Fibroblast of lung (primary cell): ENCODE data around the gene CROCC2. TPM values are rescaled to one million over a fixed set of nuclear protein-coding genes. Genes with fewer than 3 reads are reported as not detected.

ENCODE experiments used
- DNase-seq, 2 donors: peaks; one replicate each; pipeline versions ENCODE4 v3.0.0 to v3.0.0-alpha.2; 2010; ENCODE audit warnings: low read depth in 2 of 2
- H2AFZ ChIP-seq: 2 replicates; pipeline ENCODE4 v1.5.1; 2012; ENCODE audit warnings: low read length, control low read depth, inconsistent platforms
- H3K27ac ChIP-seq: 2 replicates; pipeline ENCODE4 v1.5.1; 2011; ENCODE audit warnings: low read length, control low read depth; ENCODE audit not compliant: insufficient read depth
- H3K27me3 ChIP-seq: 2 replicates; pipeline ENCODE4 v1.5.1; 2011; ENCODE audit warnings: mild to moderate bottlenecking, low read length; ENCODE audit not compliant: control insufficient read depth, insufficient read depth
- H3K36me3 ChIP-seq: 2 replicates; pipeline ENCODE4 v1.5.1; 2011; ENCODE audit warnings: low read length; ENCODE audit not compliant: control insufficient read depth, insufficient read depth
- H3K4me1 ChIP-seq: 2 replicates; pipeline ENCODE4 v1.5.1; 2011; ENCODE audit warnings: low read length; ENCODE audit not compliant: control insufficient read depth, insufficient read depth; ENCODE audit errors: extremely low read depth
- H3K4me2 ChIP-seq: 2 replicates; pipeline ENCODE4 v1.5.1; 2011; ENCODE audit warnings: low read length, control low read depth; ENCODE audit not compliant: insufficient read depth; ENCODE audit errors: extremely low read depth
- H3K4me3 ChIP-seq, 4 experiments: fragments of 200-600 bp in 1 of 4; sonication (generic) in 1 of 4; replicated peaks in 1 of 4; 2 replicates each; pipeline ENCODE4 v1.5.1; 2011 to 2016; ENCODE audit warnings: low read length in 4 of 4, low read depth in 3 of 4, mild to moderate bottlenecking in 3 of 4, control low read depth in 2 of 4, inconsistent platforms in 1 of 4, mixed read lengths in 1 of 4; ENCODE audit not compliant: insufficient read depth in 1 of 4; ENCODE audit errors: control extremely low read depth in 1 of 4
- H3K79me2 ChIP-seq: 2 replicates; pipeline ENCODE4 v1.5.1; 2012; ENCODE audit warnings: mild to moderate bottlenecking, low read length, inconsistent platforms; ENCODE audit not compliant: control insufficient read depth, insufficient read depth
- H3K9ac ChIP-seq: 2 replicates; pipeline ENCODE4 v1.5.1; 2011; ENCODE audit warnings: mild to moderate bottlenecking, low read length, control low read depth; ENCODE audit not compliant: insufficient read depth
- H3K9me3 ChIP-seq: 2 replicates; pipeline ENCODE4 v1.5.1; 2012; ENCODE audit warnings: low read depth, low read length; ENCODE audit not compliant: control insufficient read depth, insufficient read depth
- H4K20me1 ChIP-seq: 2 replicates; pipeline ENCODE4 v1.5.1; 2011; ENCODE audit warnings: low read length; ENCODE audit not compliant: control insufficient read depth, insufficient read depth; ENCODE audit errors: extremely low read depth
- CTCF ChIP-seq, 2 donors: IDR thresholded peaks in 1 of 2; conservative IDR thresholded peaks in 1 of 2; 1 replicate in 1 of 2; 2 replicates in 1 of 2; pipeline ENCODE4 v1.5.1; 2011 to 2012; ENCODE audit warnings: low read length in 2 of 2, control low read depth in 1 of 2, inconsistent platforms in 1 of 2, low read depth in 1 of 2, mild to moderate bottlenecking in 1 of 2
- EZH2 ChIP-seq: IDR thresholded peaks from 2 replicates; pipeline ENCODE4 v1.5.1; 2012; ENCODE audit warnings: low read length, control low read depth, mild to moderate bottlenecking; ENCODE audit errors: missing control alignments
- polyA plus RNA-seq, 2 donors: library from polyadenylated mRNA; depleted of rRNA in 1 of 2; stranded (reverse) in 1 of 2; unstranded in 1 of 2; fragments of >200 nt; gene quantifications; 2 replicates each; pipeline ENCODE4 v1.2.1, GENCODE V29; 2011 to 2012; ENCODE audit warnings: missing spikeins in 1 of 2
- total RNA-seq: library from RNA; depleted of rRNA; stranded (reverse); fragments of >200 nt; gene quantifications from 2 replicates; pipeline ENCODE4 v1.2.1, GENCODE V29; 2014

CROCC2 gene
- total and polyA plus RNA-seq, 2 donors (not counting 1 experiment from before 2014, with no cell fraction given) = 0.12 to 0.33 TPM

DNA sequence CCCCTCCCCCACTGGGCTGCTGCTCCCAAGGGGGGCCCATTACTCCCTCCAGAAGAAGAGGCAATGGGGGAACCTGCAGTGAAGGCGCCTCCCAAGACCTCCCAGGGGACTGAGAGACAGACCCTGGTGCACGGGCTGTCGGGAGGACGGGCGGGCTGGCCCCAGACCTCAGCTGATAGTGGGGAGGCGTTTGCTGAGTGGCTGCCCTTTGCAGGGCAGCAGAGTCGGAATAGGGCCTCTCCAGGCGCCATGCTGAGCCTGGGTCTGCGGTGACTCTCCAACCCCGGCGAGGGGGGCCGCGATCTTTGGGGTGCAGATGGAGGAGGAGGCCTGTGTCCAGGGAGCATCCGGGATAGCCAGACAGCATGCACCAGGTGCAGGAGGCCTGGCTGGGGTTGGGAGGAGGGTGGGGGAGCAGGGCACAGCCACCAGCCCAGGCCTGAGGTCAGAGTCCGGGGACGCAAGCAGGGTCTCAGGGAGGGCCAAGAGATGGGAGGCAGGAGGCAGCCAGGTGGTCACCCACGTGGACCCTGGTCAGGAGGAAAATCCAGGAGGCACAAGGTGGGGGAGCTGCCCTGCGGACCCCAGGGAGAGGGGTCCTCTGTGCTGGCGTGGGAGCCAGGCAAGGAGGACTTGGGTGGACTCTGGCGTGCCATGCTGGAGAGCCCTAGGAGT, 11.0 kb downstream of the CROCC2 start:
- no peak overlapping the region for H2AFZ ChIP-seq
- H3K4me1 ChIP-seq = peaks cover 42% of the 10 kb centered on the region
- H3K27me3 ChIP-seq = no peaks in the 10 kb centered on the region
- no peak overlapping the region for H3K4me3 ChIP-seq
- H3K36me3 ChIP-seq = no peaks in the 10 kb centered on the region
- TF ChIP-seq CTCF (conservative IDR thresholded peaks at IDR 0.05 in 1 of 2, IDR thresholded peaks at IDR 0.05 in 1 of 2; ENCODE audit: low read depth in 1 of 2, low read length in 2 of 2) = no peak
- no peak for TF ChIP-seq EZH2
- no peaks in the 10 kb centered on the region for H3K9me3 ChIP-seq
- no peaks in the 10 kb centered on the region for H3K79me2 ChIP-seq
- DNase-seq = no peak
- peak overlapping the region; percentile 36 for H3K9ac ChIP-seq
- no peaks in the 10 kb centered on the region for H4K20me1 ChIP-seq
- peak overlapping the region; percentile 85 for H3K27ac ChIP-seq
- H3K4me2 ChIP-seq = peak overlapping the region; percentile 42

- Histone ChIP-seq H3K36me3 (no peaks in the 10 kb centered on the region), H3K9ac (no peak overlapping the region), H3K27me3 (no peaks in the 10 kb centered on the region), H3K4me1 (peaks cover 46% of the 10 kb centered on the region), H3K27ac (peak overlapping the region; percentile 85), H3K9me3 (no peaks in the 10 kb centered on the region), H3K4me2 (no peak overlapping the region), H4K20me1 (no peaks in the 10 kb centered on the region), H3K79me2 (no peaks in the 10 kb centered on the region), H3K4me3 (no peak overlapping the region), H2AFZ (no peak overlapping the region)
- TF ChIP-seq CTCF (conservative IDR thresholded peaks at IDR 0.05 in 1 of 2, IDR thresholded peaks at IDR 0.05 in 1 of 2; ENCODE audit: low read depth in 1 of 2, low read length in 2 of 2) (no peak), EZH2 (no peak)
- DNase-seq = peak in 1 of 2 donors; percentile 7
These were observed 11.6 kb downstream of the CROCC2 start for GRCh38 chr2:240917684-240918257.

- peaks cover 50% of the 10 kb centered on the region for H3K4me1 ChIP-seq
- no peak overlapping the region for H3K27ac ChIP-seq
These were observed 12.3 kb downstream of the CROCC2 start for GRCh38 chr2:240918258-240919091.

More at GRCh38 chr2:240918258-240919091, 12.3 kb downstream of the CROCC2 start:
- Histone ChIP-seq H3K36me3 (no peaks in the 10 kb centered on the region), H2AFZ (no peak overlapping the region), H3K9me3 (no peaks in the 10 kb centered on the region), H3K79me2 (no peaks in the 10 kb centered on the region), H3K9ac (no peak overlapping the region), H3K27me3 (no peaks in the 10 kb centered on the region), H4K20me1 (no peaks in the 10 kb centered on the region), H3K4me3 (no peak overlapping the region), H3K4me2 (no peak overlapping the region)
- TF ChIP-seq CTCF (conservative IDR thresholded peaks at IDR 0.05 in 1 of 2, IDR thresholded peaks at IDR 0.05 in 1 of 2; ENCODE audit: low read depth in 1 of 2, low read length in 2 of 2) = no peak
- TF ChIP-seq EZH2 = no peak
- no peak for DNase-seq
